ENCODE measurements around the gene CMYA5.

CMYA5 gene

DNA sequence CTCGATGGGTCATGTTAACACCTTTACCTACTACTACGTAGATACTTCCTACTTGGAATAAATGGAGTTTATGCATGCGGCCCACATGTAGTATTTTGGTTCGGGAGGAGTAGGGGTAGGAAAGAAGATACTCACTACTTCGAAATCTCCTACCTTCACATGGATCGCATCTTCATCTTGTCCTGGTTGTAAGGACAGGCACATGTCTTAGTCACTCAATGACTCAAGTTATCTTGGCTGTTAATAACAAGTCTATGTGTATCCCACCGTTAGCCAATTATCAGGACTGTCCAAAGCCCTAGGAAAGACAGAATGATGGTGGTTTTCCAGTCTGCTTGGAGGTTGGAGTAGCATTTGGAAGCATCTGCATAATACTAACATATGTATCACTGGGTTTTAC is 24.1 kb downstream of the CMYA5 start:
- H3K4me3 ChIP-seq (ENCODE audit: low read length), result no peak overlapping the region
- TF ChIP-seq, protein P1, sequence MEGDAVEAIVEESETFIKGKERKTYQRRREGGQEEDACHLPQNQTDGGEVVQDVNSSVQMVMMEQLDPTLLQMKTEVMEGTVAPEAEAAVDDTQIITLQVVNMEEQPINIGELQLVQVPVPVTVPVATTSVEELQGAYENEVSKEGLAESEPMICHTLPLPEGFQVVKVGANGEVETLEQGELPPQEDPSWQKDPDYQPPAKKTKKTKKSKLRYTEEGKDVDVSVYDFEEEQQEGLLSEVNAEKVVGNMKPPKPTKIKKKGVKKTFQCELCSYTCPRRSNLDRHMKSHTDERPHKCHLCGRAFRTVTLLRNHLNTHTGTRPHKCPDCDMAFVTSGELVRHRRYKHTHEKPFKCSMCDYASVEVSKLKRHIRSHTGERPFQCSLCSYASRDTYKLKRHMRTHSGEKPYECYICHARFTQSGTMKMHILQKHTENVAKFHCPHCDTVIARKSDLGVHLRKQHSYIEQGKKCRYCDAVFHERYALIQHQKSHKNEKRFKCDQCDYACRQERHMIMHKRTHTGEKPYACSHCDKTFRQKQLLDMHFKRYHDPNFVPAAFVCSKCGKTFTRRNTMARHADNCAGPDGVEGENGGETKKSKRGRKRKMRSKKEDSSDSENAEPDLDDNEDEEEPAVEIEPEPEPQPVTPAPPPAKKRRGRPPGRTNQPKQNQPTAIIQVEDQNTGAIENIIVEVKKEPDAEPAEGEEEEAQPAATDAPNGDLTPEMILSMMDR (conservative IDR thresholded peaks at IDR 0.05; ENCODE audit: low read depth, low read length), result no peak
- no peak for DNase-seq (ENCODE audit: low read depth)

DNA sequence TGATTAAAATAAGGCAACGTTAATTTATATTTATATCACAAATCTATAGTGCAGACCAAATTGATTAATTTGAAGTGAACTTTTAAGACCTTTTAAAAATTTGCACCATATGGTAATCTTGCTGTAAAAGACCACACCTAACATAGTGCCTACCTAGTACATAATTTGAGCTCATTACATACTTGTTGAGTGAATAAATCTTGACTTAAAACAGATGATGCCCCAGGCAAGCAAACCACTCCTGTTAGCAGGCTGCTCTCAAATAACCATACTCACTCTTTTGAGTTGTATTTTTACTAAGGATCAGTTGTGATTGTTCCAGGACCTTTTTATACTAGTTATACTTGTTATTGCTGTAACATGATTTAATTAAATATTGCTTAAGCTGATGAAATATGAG is 27.2 kb downstream of the CMYA5 start:
- TF ChIP-seq, protein P1 (conservative IDR thresholded peaks at IDR 0.05; ENCODE audit: low read depth, low read length), result no peak
- no peak overlapping the region for H3K4me3 ChIP-seq (ENCODE audit: low read length)
- no peak for DNase-seq (ENCODE audit: low read depth)

DNA sequence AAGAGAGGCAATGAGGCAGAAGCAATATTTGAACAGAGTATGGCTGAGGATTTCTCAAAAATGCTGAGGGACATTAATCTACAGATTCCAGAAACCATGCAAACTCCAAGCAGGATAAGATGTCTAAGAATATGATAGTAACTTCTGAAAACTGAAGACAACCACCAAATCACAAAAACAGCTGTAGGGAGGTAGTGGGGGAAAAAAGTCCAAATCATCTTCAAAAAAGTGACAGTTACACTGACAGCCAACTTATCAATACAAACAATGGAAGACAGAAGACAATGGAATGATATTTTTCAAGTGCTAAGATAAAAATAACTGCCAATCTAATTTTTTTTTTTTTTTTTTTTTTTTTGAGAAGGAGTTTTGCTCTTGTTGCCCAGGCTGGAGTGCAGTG is 30.5 kb downstream of the CMYA5 start:
- H3K4me3 ChIP-seq (ENCODE audit: low read length), result no peak overlapping the region
- DNase-seq (ENCODE audit: low read depth), result no peak
- TF ChIP-seq, protein P1 (conservative IDR thresholded peaks at IDR 0.05; ENCODE audit: low read depth, low read length), result no peak

DNA sequence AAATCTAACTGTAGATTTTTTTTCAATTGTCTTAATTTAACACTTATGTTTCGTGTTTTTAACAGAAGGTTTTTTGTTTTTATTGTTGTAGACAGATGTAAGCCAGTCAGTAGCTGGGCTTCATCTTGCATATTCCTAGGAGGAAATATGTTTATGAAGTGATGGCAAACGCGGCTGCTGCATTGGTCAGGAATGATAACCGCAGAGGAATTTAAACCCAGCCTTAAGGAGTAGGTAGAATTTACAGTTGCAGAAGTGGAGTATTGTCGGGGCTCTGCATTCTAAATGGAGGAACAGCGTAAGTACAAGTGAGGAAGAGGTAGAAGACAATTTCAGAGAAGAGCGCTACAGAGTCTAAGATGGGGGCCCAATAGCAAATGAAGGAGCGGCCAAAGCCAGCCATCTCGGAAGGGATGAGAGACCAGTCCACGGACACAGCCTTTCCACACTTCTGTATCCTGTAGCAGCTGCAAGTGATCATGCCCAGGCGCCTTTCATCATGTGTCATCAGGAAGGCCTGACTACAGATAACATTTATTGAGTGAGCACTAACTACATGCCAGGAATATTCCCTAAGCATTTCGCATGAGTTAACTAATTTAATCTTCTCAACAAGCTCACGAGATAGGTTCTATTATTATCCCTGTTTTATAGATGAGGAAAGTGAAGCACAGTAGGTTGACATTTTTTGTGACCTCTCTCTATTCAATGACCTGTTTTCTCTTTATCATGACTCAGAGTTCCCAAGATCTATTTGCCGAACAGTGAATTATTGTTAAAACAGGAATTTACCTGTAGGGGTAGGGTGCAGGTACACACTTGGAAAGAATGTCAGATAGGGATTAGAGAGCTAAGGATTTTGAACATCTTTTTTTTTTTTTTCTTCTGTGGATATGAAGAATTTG is 38.1 kb downstream of the CMYA5 start:
- TF ChIP-seq, protein P1 (conservative IDR thresholded peaks at IDR 0.05; ENCODE audit: low read depth, low read length), result no peak
- DNase-seq (ENCODE audit: low read depth), result no peak
- H3K4me3 ChIP-seq (ENCODE audit: low read length), result no peak overlapping the region

DNA sequence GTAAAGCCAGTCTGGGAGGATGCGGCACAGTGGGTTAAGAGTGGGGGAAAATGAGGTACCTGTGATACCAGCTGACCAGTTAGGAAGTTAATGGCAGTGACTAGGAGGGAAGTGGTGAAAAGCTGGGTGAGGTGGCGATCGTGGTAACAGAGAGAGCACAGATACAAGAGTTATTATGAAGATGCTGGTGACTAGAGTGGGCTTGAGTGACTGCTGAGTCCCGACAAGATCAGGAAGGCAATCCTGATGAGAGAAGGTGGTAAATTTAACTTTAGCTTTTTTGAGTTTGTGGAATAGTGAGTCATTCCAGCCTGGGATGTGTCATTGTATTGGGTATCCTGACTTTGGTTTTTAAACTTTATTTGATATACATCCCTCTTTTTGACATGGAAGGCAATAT is 38.8 kb downstream of the CMYA5 start:
- no peak for DNase-seq (ENCODE audit: low read depth)
- TF ChIP-seq, protein P1 (conservative IDR thresholded peaks at IDR 0.05; ENCODE audit: low read depth, low read length), result no peak
- H3K4me3 ChIP-seq (ENCODE audit: low read length), result no peak overlapping the region

DNA sequence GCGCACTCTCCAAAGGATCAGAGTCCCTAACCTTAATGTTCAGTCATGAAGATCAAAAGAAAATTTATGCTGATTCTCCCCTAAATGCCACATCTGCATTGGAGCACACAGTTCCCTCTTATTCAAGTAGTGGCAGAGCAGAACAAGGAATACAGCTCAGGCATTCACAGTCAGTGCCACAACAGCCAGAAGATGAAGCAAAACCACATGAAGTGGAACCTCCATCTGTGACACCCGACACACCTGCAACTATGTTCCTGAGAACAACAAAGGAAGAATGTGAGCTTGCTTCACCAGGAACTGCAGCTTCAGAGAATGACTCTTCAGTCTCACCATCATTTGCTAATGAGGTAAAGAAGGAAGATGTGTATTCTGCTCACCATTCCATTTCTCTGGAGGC is 40.0 kb downstream of the CMYA5 start:
- TF ChIP-seq, protein P1 (conservative IDR thresholded peaks at IDR 0.05; ENCODE audit: low read depth, low read length), result no peak
- H3K4me3 ChIP-seq (ENCODE audit: low read length), result no peak overlapping the region
- no peak for DNase-seq (ENCODE audit: low read depth)

DNA sequence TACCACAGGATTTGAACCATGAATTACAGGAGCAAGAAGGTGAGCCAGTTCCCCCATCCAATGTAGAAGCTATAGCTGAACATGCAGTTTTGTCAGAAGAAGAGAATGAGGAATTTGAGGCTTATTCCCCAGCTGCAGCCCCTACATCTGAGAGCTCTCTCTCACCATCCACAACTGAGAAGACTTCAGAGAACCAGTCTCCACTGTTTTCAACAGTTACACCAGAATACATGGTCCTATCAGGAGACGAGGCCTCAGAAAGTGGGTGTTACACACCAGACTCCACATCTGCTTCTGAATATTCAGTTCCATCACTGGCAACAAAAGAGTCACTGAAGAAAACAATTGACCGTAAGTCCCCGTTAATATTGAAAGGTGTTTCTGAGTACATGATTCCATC is 40.9 kb downstream of the CMYA5 start:
- TF ChIP-seq, protein P1 (conservative IDR thresholded peaks at IDR 0.05; ENCODE audit: low read depth, low read length), result no peak
- DNase-seq (ENCODE audit: low read depth), result no peak
- H3K4me3 ChIP-seq (ENCODE audit: low read length), result no peak overlapping the region

All from retinal pigment epithelial cell (primary cell).